K562 treated with DMSO at 1 percent for 48 hours (cell line): Measurements from ENCODE around the gene OR1N2. TPM values are rescaled to one million over a fixed set of nuclear protein-coding genes. Genes with fewer than 3 reads are reported as not detected.

Experiments used
- total RNA-seq: library from RNA; unstranded; fragments of 300-600 nt; gene quantifications from 2 replicates; pipeline ENCODE4 v1.2.3, GENCODE V29; 2022; ENCODE audit warnings: low replicate concordance; ENCODE audit errors: extremely low read depth

The OR1N2 gene, protein sequence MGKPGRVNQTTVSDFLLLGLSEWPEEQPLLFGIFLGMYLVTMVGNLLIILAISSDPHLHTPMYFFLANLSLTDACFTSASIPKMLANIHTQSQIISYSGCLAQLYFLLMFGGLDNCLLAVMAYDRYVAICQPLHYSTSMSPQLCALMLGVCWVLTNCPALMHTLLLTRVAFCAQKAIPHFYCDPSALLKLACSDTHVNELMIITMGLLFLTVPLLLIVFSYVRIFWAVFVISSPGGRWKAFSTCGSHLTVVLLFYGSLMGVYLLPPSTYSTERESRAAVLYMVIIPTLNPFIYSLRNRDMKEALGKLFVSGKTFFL
- not detected in 2 replicates for total RNA-seq

GRCh38 chr9:122552812-122553211, at the start of gene OR1N2:
Gene OR1N2 (plus strand): TSS chr9:122553112. CDS start chr9:122553212, 100 bp downstream.

DNA sequence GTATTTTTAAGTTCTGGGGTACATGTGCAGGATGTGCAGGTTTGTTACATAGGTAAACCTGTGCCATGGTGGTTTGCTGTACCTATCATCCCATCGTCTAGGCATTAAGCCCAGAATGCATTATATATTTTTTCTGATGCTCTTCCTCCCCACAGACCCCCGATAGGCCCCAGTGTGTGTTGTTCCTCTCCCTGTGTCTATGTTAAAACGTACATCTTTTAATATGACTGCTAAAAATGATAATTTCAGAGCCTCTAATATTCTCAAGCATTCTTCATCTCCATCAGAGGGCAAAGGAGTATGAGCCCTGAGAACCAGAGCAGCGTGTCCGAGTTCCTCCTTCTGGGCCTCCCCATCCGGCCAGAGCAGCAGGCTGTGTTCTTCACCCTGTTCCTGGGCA, 42.4 kb upstream of the OR1N2 start, which contains the start of gene OR1J2:
Gene OR1J2, plus strand, starts transcription at position 301 of the 400 bp plus-strand sequence. Its CDS starts 0 bp downstream, at position 301.

DNA sequence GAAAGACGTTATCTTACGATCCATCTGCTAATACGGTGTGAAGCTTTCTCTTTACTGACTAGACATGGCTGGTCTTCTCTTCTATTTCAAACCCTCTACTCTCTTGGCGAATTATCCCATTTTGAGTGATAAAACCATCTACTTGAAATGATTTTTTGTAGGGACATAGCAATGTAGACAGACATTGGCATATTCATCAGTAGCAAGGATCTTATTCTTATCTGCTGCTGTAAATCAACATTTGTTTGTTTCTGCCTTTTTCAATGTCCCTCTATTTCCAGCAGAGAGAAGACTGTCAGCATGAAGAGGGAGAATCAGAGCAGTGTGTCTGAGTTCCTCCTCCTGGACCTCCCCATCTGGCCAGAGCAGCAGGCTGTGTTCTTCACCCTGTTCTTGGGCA, 34.1 kb upstream of the OR1N2 start, which contains the start of gene OR1J4:
Gene OR1J4, plus strand, starts transcription at position 301 of the 400 bp plus-strand sequence. Its CDS starts 0 bp downstream, at position 301.

DNA sequence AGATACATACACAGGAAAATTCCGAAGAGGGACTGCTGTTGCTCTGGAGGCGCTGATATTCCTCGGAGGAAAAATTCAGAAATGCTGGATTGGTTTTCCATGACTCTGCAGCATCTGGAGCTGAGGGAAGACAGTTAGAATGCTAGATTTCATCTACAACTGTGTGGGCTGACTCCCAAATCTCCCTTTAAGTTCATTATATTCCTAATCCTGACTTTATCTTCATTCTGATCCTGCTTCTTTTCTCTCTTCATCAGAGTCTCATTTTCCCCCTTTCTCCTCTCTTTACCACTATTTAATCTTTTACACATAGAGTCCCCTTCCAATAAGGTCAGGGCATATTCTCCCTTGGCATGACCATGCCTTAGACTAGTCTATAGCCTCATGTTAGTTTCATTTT, 25.7 kb upstream of the OR1N2 start, which contains the start of gene OR1N1:
Gene OR1N1, minus strand, starts transcription at position 101 of the 400 bp plus-strand sequence. Its CDS starts 0 bp downstream, at position 101.

DNA sequence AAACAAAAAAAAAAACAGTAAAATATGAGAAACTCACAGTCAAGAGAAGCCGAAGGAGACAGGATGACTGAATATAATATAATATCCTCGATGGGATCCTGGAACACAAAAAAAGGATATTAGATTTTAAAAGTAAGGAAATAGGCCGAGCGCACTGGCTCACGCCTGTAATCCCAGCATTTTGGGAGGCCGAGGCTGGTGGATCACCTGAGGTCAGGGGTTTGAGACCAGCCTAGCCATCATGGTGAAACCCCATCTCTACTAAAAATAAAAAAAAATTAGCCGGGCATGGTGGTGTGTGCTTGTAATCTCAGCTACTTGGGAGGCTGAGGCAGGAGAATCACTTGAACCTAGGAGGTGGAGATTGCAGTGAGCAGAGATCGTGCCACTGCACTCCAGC, 30.4 kb downstream of the OR1N2 start, which contains the start of gene OR1L8:
Gene OR1L8, minus strand, starts transcription at position 101 of the 400 bp plus-strand sequence. CDS start 14,907 bp downstream, outside the sequence.

Other genes with a start within 250 kb of the OR1N2 start
- gene PTGS1, start 182.1 kb upstream of the OR1N2 start, total RNA-seq, result not detected in 2 replicates
- gene OR1J1, start 75.2 kb upstream of the OR1N2 start, total RNA-seq, result not detected in 2 replicates
- not detected in 2 replicates for gene OR1J2, start 42.3 kb upstream of the OR1N2 start, total RNA-seq
- not detected in 2 replicates for gene OR1J4, start 34.0 kb upstream of the OR1N2 start, total RNA-seq
- gene OR1N1, start 25.8 kb upstream of the OR1N2 start, total RNA-seq, result not detected in 2 replicates
- gene OR1L8, start 30.3 kb downstream of the OR1N2 start, total RNA-seq, result not detected in 2 replicates
- gene OR1Q1, start 61.6 kb downstream of the OR1N2 start, total RNA-seq, result not detected in 2 replicates
- gene OR1B1, start 104.5 kb downstream of the OR1N2 start, total RNA-seq, result not detected in 2 replicates
- gene OR1L1, start 108.6 kb downstream of the OR1N2 start, total RNA-seq, result not detected in 2 replicates
- not detected in 2 replicates for gene OR1L3, start 122.0 kb downstream of the OR1N2 start, total RNA-seq
- not detected in 2 replicates for gene OR1L4, start 170.9 kb downstream of the OR1N2 start, total RNA-seq
- not detected in 2 replicates for gene OR1L6, start 189.2 kb downstream of the OR1N2 start, total RNA-seq
- gene OR5C1, start 235.8 kb downstream of the OR1N2 start, total RNA-seq, result not detected in 2 replicates
- gene OR1K1, start 247.0 kb downstream of the OR1N2 start, total RNA-seq, result not detected in 2 replicates